Pancreas (tissue), 10 donors: ENCODE results near the gene FAT2. TPM values are rescaled to one million over a fixed set of nuclear protein-coding genes. Genes with fewer than 3 reads are reported as not detected.

Experiments used
- ATAC-seq, 4 donors: fragments of 200-7000 bp; cut with Tn5 transposase; one replicate each; pipeline versions ENCODE4 v1.8.0 to v1.9.1; 2020; ENCODE audit warnings: mild to moderate bottlenecking in 4 of 4, moderate library complexity in 4 of 4
- DNase-seq, 6 donors: peaks; one replicate each; pipeline ENCODE4 v3.0.0-alpha.2; 2020
- FAIRE-seq: peaks from 2 replicates; lab custom pipeline; 2012; peaks lifted over from hg19 to GRCh38; lab: Jason Lieb, UNC
- H3K27ac ChIP-seq, 4 donors: fragments of 200-600 bp; sonication (generic); 1 replicate in 3 of 4; 2 replicates in 1 of 4; pipeline versions ENCODE4 v1.5.0 to v1.8.0; 2020
- H3K27me3 ChIP-seq, 4 donors: fragments of 200-600 bp; one replicate each; pipeline ENCODE4 v1.8.0; 2021
- H3K36me3 ChIP-seq, 3 donors: fragments of 200-600 bp; sonication (generic) in 1 of 3; one replicate each; pipeline versions ENCODE4 v1.5.0 to v1.8.0; 2020 to 2021
- H3K4me1 ChIP-seq, 3 donors: fragments of 200-600 bp; one replicate each; pipeline ENCODE4 v1.8.0; 2021
- H3K4me3 ChIP-seq, 4 donors: fragments of 200-600 bp; sonication (generic) in 2 of 4; one replicate each; pipeline versions ENCODE4 v1.5.0 to v1.8.0; 2020 to 2021
- H3K9me3 ChIP-seq, 4 donors: fragments of 200-600 bp; one replicate each; pipeline ENCODE4 v1.8.0; 2021
- CTCF ChIP-seq, 4 donors: fragments of 200-600 bp; sonication (generic) in 3 of 4; IDR thresholded peaks; one replicate each; pipeline versions ENCODE4 v1.5.0 to v1.8.0; 2021; ENCODE audit warnings: antibody characterized with exemption in 4 of 4
- WGBS, 2 donors: extraction: QIAGEN DNeasy Blood & Tissue Kit; methylation state at CpG; one replicate each; pipeline ENCODE4 v1.1.7; 2013; 5-methylcytosine and 5-hydroxymethylcytosine counted together
- intact Hi-C, 3 donors: fragments of 100-400 bp; cut with DNase I; formaldehyde crosslinking; loops; one replicate each; pipeline versions ENCODE4 v1.11.1 to v1.14.2; 2022
- polyA plus RNA-seq, 2 donors: library from polyadenylated mRNA; stranded (reverse); fragments of 200-250 nt; gene quantifications; one replicate each; pipeline ENCODE4 v1.2.3, GENCODE V29; 2013
- total RNA-seq, 6 donors: library from RNA; stranded (reverse); fragmentation: NEBNext Ultra II Directional in 4 of 6; extraction: Animal tissue kit (Norgen Biotek cat#: 25700) in 4 of 6; gene quantifications; one replicate each; pipeline versions ENCODE4 v1.2.1 to v1.2.4, GENCODE V29; 2021 to 2023
- donor health status: healthy with polysubstance abuse.
- donor health status: DM: no; HTN: no; CAD: no; lungs with moderate emphysema.
- donor health status: DM: no; HTN: no; CAD: no.
- donor health status: control.
- donor health status: control.
- donor health status: Bipolar disorder and iron deficiency.
- donor health status: DM: yes; HTN: yes; CAD: no.
- donor health status: DM: no; HTN: no; CAD: no.
- donor health status: DM: no; HTN: no; CAD: no.
- donor health status: DM: yes; HTN: yes; CAD: no.

The FAT2 gene
- total and polyA plus RNA-seq, 8 donors = under 0.01 to 0.06 (median 0.03) TPM; not detected in 4

DNA sequence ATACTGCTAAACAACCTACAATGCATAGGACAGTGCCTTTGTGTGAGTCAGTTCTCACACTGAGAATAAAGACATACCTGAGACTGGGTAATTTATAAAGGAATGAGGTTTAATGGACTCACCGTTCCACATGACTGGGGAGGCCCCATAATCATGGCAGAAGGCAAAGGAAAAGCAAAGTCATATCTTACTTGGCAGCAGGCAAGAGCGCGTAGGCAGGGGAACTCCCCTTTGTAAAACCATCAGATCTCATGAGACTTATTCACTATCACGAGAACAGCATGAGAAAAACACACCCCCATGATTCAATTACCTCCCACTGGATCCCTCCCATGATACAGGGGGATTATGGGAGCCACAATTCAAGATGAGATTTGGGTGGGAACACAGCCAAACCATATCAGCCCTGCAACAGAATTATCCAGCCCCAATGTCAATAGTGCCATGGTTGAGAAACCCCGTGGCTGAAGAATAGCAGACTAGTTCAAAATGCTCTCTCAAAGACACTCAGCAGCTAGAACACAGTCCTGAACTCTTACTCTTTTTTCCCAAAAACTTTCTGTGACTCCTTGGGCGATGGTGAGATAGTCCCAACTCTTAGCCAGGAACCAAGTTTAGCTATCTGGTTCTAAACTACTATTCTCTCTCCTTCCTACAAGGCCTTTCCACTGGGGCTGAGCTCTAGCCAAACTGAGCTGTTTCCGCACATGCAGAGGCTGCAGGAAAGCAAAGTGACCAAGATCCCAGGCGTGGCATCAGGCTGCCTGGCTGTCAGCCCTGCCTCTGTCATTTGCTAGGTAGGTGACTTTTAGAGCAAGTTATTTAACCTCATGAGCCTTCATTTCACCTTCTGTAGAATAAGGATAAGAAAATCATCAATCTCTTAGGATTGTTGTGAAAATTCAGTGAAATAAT is 21.7 kb downstream of the FAT2 start:
- no peak for TF ChIP-seq CTCF (IDR thresholded peaks at IDR 0.05)
- 60 to 72% methylated on average over 8 of the region's 8 CpGs for WGBS, 2 donors
- H3K27ac ChIP-seq = no peak overlapping the region
- no peaks in the 10 kb centered on the region for H3K36me3 ChIP-seq
- intact Hi-C loops = no loop called here
- peak in 1 of 4 donors; percentile 27 for ATAC-seq
- no peaks in the 10 kb centered on the region for H3K27me3 ChIP-seq
- no peak for DNase-seq
- FAIRE-seq = no peak
- H3K4me1 ChIP-seq = no peaks in the 10 kb centered on the region
- H3K9me3 ChIP-seq = no peaks in the 10 kb centered on the region
- no peak overlapping the region for H3K4me3 ChIP-seq

- Histone ChIP-seq H3K27me3 (no peaks in the 10 kb centered on the region), H3K9me3 (no peaks in the 10 kb centered on the region), H3K27ac (no peak overlapping the region), H3K36me3 (no peaks in the 10 kb centered on the region), H3K4me1 (no peaks in the 10 kb centered on the region), H3K4me3 (no peak overlapping the region)
- ATAC-seq (no peak), FAIRE-seq (no peak), DNase-seq (no peak)
- no peak for TF ChIP-seq CTCF (IDR thresholded peaks at IDR 0.05)
- WGBS, 2 donors = 69 to 89% methylated on average over 7 of the region's 7 CpGs
- intact Hi-C loops = no loop called here
These were observed 23.1 kb downstream of the FAT2 start for GRCh38 chr5:151568036-151568435.

DNA sequence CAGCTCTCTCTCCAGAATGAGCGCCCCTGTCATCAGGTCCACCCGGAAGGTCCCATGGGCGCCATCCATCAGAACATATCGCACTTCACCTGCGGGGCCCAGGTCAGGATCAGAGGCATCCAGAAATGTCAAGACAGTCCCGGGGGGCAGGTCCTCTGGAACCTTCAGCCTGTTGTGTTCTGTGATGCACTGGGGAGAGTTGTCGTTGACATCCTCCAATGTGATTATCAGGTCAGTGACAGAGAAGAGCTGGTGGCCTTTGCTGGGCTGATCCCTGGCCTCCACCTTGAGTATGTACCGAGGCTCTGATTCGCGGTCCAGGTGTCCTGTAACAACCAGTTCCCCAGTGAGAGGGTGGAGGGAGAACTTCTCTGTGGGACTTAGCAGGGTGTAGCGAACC is 25.2 kb downstream of the FAT2 start:
- FAIRE-seq (no peak), DNase-seq (no peak), ATAC-seq (no peak)
- Histone ChIP-seq H3K4me1 (no peaks in the 10 kb centered on the region), H3K36me3 (no peaks in the 10 kb centered on the region), H3K27me3 (no peaks in the 10 kb centered on the region), H3K9me3 (no peaks in the 10 kb centered on the region), H3K4me3 (no peak overlapping the region), H3K27ac (no peak overlapping the region)
- TF ChIP-seq CTCF (IDR thresholded peaks at IDR 0.05) = no peak
- intact Hi-C loops = no loop called here
- 83 to 90% methylated on average over 11 of the region's 11 CpGs for WGBS, 2 donors

GRCh38 chr5:151562019-151562707 is 29.0 kb downstream of the FAT2 start:
- no peak for TF ChIP-seq CTCF (IDR thresholded peaks at IDR 0.05)
- WGBS, 2 donors = 77 to 84% methylated on average over 8 of the region's 8 CpGs
- intact Hi-C loops = no loop called here
- Histone ChIP-seq H3K9me3 (no peaks in the 10 kb centered on the region), H3K4me1 (no peaks in the 10 kb centered on the region), H3K36me3 (no peaks in the 10 kb centered on the region), H3K27me3 (no peaks in the 10 kb centered on the region), H3K4me3 (no peak overlapping the region), H3K27ac (no peak overlapping the region)
- DNase-seq (no peak), FAIRE-seq (no peak), ATAC-seq (no peak)
